ENCODE measurements around the gene SEC14L2.
A peak's percentile ranks its signal among the peaks of the same experiment; 100 is the strongest.
"Not testable (repeated sequence)": the region's sequence is repeated elsewhere in the genome, so short reads cannot be mapped to it uniquely, and the experiment has no call there.

SEC14L2 gene

GRCh38 chr22:30375312-30375849 is 21.4 kb upstream of the SEC14L2 start:
- DNase-seq (ENCODE audit: low read depth): no peak

DNA sequence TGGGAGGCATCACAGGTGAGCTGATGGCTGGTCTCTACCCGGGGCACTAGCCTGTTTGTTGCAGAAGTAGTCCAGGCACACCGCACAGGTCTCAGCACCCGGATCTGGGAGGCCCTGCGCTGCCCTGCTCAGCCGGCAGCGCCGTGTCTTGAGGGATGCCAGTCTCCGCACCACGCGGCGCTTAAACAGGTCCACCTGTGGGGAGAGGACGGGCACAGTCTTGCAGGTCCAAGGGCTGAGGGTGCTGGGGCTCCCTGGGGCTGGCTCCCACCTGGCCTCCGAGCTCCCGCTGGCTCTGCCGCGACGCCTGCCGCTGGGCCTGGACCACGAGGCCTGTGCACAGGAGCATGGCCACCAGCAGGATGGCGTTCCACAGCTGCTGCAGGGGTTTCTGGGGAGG is 16.8 kb upstream of the SEC14L2 start:
- DNase-seq (ENCODE audit: low read depth): no peak

- DNase-seq (ENCODE audit: low read depth): no peak
Observed at GRCh38 chr22:30381264-30381663, 15.6 kb upstream of the SEC14L2 start.

- no peak for DNase-seq (ENCODE audit: low read depth)
Observed at GRCh38 chr22:30382340-30382739, 14.5 kb upstream of the SEC14L2 start.

DNA sequence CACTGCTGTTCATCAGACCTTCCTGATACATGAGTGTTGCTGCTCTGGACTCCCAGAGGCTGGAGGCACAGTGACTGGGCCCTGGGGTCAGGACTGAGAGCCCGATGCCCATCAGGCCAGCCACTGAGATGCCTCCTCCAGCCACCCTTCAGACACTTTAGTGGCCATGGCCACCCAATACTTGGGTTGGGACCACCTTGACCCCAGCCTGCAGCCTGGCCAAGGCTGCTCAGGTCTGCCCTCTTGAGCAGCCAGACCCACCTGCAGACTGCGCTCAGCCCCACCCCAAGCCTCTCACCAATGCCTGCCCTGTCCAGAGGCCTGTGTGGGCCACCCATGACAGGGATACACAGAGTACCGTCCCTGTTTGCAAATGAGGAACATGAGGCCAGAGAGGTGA is 13.8 kb upstream of the SEC14L2 start:
- DNase-seq (ENCODE audit: low read depth): no peak

DNA sequence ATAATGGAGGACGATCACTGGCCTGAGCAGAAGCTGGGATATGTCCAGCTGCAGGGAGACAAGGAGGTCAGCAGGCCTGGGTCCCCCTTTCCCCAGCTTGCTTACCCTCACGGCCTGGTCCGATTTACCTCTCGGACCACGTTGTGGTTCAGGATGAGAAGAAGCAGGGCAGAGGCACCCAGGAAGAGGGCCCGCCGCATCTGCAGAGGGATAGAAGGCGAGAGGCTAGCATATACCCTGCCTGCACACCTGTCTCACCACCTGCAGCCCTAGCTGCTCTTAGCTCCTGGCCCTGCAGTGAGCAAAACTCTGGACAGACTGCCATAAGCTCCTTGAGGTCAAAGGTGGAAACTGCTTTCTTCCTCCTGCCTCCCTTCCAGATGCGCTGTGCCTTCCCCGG is 10.9 kb upstream of the SEC14L2 start:
- no peak for DNase-seq (ENCODE audit: low read depth)

GRCh38 chr22:30386608-30386959 is 10.2 kb upstream of the SEC14L2 start:
- no peak for DNase-seq (ENCODE audit: low read depth)

- peak; percentile 57 for DNase-seq (ENCODE audit: low read depth)
Observed at GRCh38 chr22:30386960-30387827, 9.6 kb upstream of the SEC14L2 start, which contains the start of gene RNF215. Gene RNF215, minus strand, starts transcription at chr22:30387411. Its CDS starts 98 bp downstream, at chr22:30387313.

GRCh38 chr22:30390974-30391691 is 5.7 kb upstream of the SEC14L2 start:
- DNase-seq (ENCODE audit: low read depth): peak; percentile 60

- no peak for DNase-seq (ENCODE audit: low read depth)
Observed at GRCh38 chr22:30392661-30393321, 4.0 kb upstream of the SEC14L2 start.

- no peak for DNase-seq (ENCODE audit: low read depth)
Observed at GRCh38 chr22:30393322-30393680, 3.5 kb upstream of the SEC14L2 start.

DNA sequence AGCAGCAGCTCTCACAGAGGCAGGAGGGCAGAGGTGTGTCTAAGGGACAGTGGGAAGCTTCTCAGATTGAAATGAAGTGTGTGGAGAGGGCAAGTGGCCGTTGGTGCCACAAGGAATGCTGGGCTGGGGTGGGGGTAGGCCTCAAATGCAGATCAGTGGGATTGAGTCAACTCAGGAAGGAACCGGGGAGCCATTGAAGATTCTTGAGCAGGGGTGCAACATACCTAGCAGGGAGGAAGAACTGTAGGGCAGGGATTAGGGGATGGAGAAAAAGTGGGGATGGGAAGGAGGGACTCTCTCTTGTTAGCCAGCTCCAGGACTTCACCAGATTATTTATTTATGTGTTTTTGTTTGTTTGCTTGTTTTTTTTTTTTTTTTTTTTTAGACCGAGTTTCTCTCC is 2.9 kb upstream of the SEC14L2 start:
- DNase-seq (ENCODE audit: low read depth): no peak

DNA sequence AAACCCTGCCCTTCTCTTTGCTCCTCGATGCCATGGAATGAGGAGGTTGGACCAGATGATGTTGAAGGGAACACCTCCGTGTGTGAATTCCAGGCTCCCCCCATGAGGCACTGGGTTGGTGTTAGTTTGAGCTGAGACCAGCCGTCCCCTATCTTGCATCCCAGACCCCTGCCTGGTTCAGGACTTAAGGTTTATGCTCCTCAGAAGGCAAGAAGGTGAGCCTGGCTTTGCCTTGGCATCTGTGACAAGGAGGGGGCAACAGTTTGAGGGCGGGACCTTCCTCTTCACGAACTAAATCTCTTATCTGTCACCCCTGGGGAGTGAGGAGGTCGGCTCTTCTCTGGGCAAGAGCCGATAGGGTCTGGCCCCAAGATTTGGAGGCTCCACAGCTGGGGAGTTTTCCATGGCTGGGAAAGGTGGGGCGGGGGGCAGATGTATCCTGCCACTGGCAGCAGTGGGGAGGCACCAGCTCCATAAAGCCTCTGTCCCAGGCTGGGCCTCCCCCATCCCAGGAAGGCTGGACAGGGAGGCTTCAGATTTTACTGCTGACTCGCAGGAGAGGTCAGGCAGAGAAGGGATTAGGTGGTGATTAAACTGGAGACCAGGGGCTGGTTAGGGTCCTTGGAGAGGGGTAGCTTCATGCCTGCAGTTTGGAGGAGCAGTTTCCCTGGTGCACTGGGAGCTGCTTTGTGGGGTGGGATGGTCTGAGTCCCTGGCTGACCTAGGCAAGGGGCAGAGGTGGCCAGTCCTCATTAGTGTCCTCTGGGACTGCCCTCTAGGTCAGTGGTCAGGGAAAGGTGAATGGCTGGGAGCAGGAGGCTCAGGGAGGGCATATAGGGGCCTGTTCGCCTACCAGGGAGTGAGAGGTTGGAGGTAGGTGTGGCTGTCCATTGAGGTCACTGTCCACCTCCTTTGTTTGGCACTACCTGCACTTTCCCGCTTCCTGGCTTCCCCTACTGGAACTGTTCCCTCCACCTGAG is 1.1 kb downstream of the SEC14L2 start:
- no peak for DNase-seq (ENCODE audit: low read depth)

DNA sequence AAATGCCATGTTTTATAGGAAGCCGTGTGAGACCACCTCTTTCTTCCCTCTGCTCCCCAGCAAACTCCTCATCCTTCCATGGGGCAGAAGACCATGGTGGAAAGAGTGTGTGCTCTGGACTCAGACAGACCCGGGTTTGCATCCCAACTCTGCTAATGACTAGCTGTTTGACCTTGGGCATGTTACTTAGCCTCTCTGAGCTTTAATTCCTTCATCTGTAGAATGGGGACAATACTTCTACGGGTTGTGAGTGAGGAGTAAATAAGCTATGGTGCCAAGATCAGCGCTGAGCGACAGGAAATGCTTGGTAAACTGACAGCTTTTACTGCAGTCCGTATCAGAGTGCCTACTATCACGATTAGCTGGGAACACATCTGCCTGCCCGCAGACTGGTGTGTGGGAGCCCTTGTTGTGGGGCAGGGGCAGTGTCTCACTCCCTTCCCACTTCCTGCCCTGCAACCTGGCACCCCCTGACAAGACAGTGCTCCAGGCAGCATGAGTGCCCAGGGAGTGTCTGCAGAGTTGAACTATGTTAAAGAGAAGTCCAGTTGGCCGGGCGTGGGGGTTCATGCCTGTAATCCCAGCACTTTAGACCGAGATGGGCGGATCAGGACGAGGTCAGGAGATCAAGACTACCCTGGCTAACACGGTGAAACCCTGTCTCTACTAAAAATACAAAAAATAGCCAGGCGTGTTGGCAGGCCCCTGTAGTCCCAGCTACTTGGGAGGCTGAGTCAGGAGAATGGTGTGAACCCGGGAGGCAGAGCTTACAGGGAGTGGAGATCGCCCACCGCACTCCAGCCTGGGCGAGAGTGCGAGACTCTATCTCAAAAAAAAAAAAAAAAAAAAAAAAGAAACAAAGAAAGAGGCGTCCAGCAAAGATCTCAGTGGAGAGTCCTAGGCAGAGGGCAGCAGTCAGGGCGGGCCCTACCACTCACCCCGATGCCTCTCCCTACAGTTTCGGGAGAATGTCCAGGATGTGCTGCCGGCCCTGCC is 2.2 kb downstream of the SEC14L2 start:
- no peak for DNase-seq (ENCODE audit: low read depth)

GRCh38 chr22:30399718-30400117 is 2.9 kb downstream of the SEC14L2 start:
- no peak for DNase-seq (ENCODE audit: low read depth)

DNA sequence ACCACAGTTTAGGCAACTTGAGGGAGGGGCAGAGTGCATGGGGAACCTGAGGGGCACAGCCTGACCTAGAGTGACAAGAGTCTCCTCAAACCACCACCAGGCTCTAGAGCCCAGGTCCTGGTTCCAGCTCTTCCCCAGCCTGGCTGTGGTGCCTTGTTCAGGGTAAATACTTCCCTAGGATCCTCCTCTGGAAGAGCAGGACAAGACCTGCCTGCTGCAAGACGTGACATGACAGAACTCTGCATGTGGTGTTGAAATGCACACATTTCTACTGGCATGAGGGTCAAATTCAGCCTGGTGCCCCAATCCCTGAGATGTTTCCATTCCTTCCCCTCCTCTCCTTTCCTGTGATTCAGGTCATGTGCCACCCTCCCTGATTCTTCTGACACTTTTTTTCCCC is 3.3 kb downstream of the SEC14L2 start:
- DNase-seq (ENCODE audit: low read depth): no peak

DNA sequence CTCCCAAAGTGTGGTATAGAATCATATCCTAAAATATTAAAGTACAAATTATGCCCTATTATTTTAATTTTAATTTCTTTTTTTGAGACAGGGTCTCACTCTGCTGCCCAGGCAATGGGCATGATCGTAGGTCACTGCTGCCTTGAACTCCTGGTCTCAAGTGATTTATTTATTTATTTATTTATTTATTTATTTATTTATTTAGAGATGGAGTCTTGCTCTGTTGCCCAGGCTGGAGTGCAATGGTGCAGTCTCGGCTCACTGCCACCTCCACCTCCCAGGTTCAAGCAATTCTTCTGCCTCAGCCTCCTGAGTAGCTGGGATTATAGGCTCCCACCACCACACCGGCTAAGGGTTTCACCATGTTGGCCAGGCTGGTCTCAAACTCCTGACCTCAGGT is 4.2 kb downstream of the SEC14L2 start:
- not testable (repeated sequence) for DNase-seq (ENCODE audit: low read depth)

- DNase-seq (ENCODE audit: low read depth): no peak
Observed at GRCh38 chr22:30402028-30402765, 5.4 kb downstream of the SEC14L2 start.

- DNase-seq (ENCODE audit: low read depth): not testable (repeated sequence)
Observed at GRCh38 chr22:30402766-30403104, 5.9 kb downstream of the SEC14L2 start.

- DNase-seq (ENCODE audit: low read depth): no peak
Observed at GRCh38 chr22:30404307-30404706, 7.5 kb downstream of the SEC14L2 start.
